Fibroblast of lung (primary cell): ENCODE results near the gene HDAC6.

Experiments used
- CTCF ChIP-seq, 2 donors: IDR thresholded peaks in 1 of 2; conservative IDR thresholded peaks in 1 of 2; 1 replicate in 1 of 2; 2 replicates in 1 of 2; pipeline ENCODE4 v1.5.1; 2011 to 2012; ENCODE audit warnings: low read length in 2 of 2, control low read depth in 1 of 2, inconsistent platforms in 1 of 2, low read depth in 1 of 2, mild to moderate bottlenecking in 1 of 2
- EZH2 ChIP-seq: IDR thresholded peaks from 2 replicates; pipeline ENCODE4 v1.5.1; 2012; ENCODE audit warnings: low read length, control low read depth, mild to moderate bottlenecking; ENCODE audit errors: missing control alignments

- no peak for TF ChIP-seq CTCF (conservative IDR thresholded peaks at IDR 0.05 in 1 of 2, IDR thresholded peaks at IDR 0.05 in 1 of 2; ENCODE audit: low read depth in 1 of 2, low read length in 2 of 2)
- TF ChIP-seq EZH2, result no peak
Measured at GRCh38 chrX:48770296-48770695, 31.6 kb upstream of the HDAC6 start.
